Natural killer cell (primary cell): ENCODE measurements around the gene USH1G. TPM values are rescaled to one million over a fixed set of nuclear protein-coding genes. Genes with fewer than 3 reads are reported as not detected.

ENCODE experiments used
- ATAC-seq, 3 donors: fragments of 150-1000 bp in 2 of 3; fragments of 200-7000 bp in 1 of 3; cut with Tn5 transposase; 1 replicate in 1 of 3; 2 replicates in 2 of 3; pipeline ENCODE4 v1.10.0; 2021; ENCODE audit warnings: mild to moderate bottlenecking in 2 of 3, moderate library complexity in 2 of 3
- DNase-seq, 2 donors: peaks; one replicate each; pipeline versions ENCODE4 v3.0.0 to v3.0.0-alpha.2; 2013 to 2021; ENCODE audit warnings: mixed read lengths in 1 of 2
- H3K27ac ChIP-seq: one replicate; pipeline ENCODE4 v1.5.1; 2013; ENCODE audit warnings: mild to moderate bottlenecking, low read length
- H3K27me3 ChIP-seq: one replicate; pipeline ENCODE4 v1.6.1; 2013; ENCODE audit warnings: low read length; ENCODE audit not compliant: control insufficient read depth, insufficient read depth
- H3K36me3 ChIP-seq: one replicate; pipeline ENCODE4 v1.6.1; 2013; ENCODE audit warnings: low read length; ENCODE audit not compliant: control insufficient read depth, insufficient read depth
- H3K4me1 ChIP-seq: one replicate; pipeline ENCODE4 v1.6.1; 2013; ENCODE audit warnings: low read length; ENCODE audit not compliant: control insufficient read depth, insufficient read depth
- H3K4me3 ChIP-seq: one replicate; pipeline ENCODE4 v1.5.1; 2013; ENCODE audit warnings: low read length
- H3K9me3 ChIP-seq: one replicate; pipeline ENCODE4 v1.6.1; 2013; ENCODE audit warnings: low read length; ENCODE audit not compliant: control insufficient read depth, insufficient read depth
- H3K27ac Mint-ChIP-seq, 2 donors: one replicate each; pipeline ENCODE4 v1.8.0; 2022; ENCODE audit warnings: mild to moderate bottlenecking in 2 of 2, mixed read lengths in 2 of 2, moderate library complexity in 1 of 2
- H3K27me3 Mint-ChIP-seq, 2 donors: one replicate each; pipeline ENCODE4 v1.8.0; 2022; ENCODE audit warnings: low read depth in 2 of 2, mixed read lengths in 2 of 2
- H3K36me3 Mint-ChIP-seq: one replicate; pipeline ENCODE4 v1.8.0; 2022; ENCODE audit warnings: mixed read lengths
- H3K4me1 Mint-ChIP-seq, 2 donors: one replicate each; pipeline ENCODE4 v1.8.0; 2022; ENCODE audit warnings: mixed read lengths in 2 of 2
- H3K4me3 Mint-ChIP-seq: one replicate; pipeline ENCODE4 v1.8.0; 2022; ENCODE audit warnings: mild to moderate bottlenecking, moderate library complexity, mixed read lengths
- H3K9me3 Mint-ChIP-seq, 2 donors: one replicate each; pipeline ENCODE4 v1.8.0; 2022; ENCODE audit warnings: mixed read lengths in 2 of 2
- WGBS: methylation state at CpG from one replicate; pipeline ENCODE4 v1.1.7; 2013; ENCODE audit warnings: missing lambda C conversion rate; ENCODE audit not compliant: insufficient coverage; 5-methylcytosine and 5-hydroxymethylcytosine counted together
- intact Hi-C: fragments of 100-400 bp; cut with micrococcal nuclease; formaldehyde crosslinking; loops from one replicate; pipeline ENCODE4 v1.14.2; 2022
- total RNA-seq, 4 donors: library from RNA; stranded (reverse); fragments of 120-200 nt in 1 of 4; gene quantifications; one replicate each; pipeline versions ENCODE4 v1.2.3 to v1.2.4, GENCODE V29; 2013 to 2022
- TF ChIP-seq, protein P1 (sequence below): fragments of 200-600 bp; IDR thresholded peaks from one replicate; pipeline ENCODE4 v1.8.0; 2022; ENCODE audit warnings: antibody characterized with exemption

USH1G gene
- total RNA-seq, 3 donors from 2014 or later (not counting 1 experiment from before 2014, with no cell fraction given), result not detected

- H3K4me3 Mint-ChIP-seq, result no peak overlapping the region
- Histone ChIP-seq H3K27ac (no peak overlapping the region), H3K4me1 (no peaks in the 10 kb centered on the region), H3K9me3 (no peaks in the 10 kb centered on the region), H3K27me3 (peaks cover 16% of the 10 kb centered on the region), H3K36me3 (no peaks in the 10 kb centered on the region), H3K4me3 (no peak overlapping the region)
- H3K36me3 Mint-ChIP-seq, result no peaks in the 10 kb centered on the region
- DNase-seq (no peak), ATAC-seq (no peak)
- WGBS, result 81% methylated on average over 21 of the region's 21 CpGs
- H3K9me3 Mint-ChIP-seq, result no peaks in the 10 kb centered on the region
- H3K27ac Mint-ChIP-seq, result no peak overlapping the region
- TF ChIP-seq, protein P1, sequence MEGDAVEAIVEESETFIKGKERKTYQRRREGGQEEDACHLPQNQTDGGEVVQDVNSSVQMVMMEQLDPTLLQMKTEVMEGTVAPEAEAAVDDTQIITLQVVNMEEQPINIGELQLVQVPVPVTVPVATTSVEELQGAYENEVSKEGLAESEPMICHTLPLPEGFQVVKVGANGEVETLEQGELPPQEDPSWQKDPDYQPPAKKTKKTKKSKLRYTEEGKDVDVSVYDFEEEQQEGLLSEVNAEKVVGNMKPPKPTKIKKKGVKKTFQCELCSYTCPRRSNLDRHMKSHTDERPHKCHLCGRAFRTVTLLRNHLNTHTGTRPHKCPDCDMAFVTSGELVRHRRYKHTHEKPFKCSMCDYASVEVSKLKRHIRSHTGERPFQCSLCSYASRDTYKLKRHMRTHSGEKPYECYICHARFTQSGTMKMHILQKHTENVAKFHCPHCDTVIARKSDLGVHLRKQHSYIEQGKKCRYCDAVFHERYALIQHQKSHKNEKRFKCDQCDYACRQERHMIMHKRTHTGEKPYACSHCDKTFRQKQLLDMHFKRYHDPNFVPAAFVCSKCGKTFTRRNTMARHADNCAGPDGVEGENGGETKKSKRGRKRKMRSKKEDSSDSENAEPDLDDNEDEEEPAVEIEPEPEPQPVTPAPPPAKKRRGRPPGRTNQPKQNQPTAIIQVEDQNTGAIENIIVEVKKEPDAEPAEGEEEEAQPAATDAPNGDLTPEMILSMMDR, result no peak
- peaks cover 36 to 48% of the 10 kb centered on the region in 2 donors for H3K27me3 Mint-ChIP-seq
- intact Hi-C loops, result no loop called here
- H3K4me1 Mint-ChIP-seq, result no peaks in the 10 kb centered on the region
Measured at GRCh38 chr17:74941128-74941725, 18.2 kb upstream of the USH1G start.

GRCh38 chr17:74939534-74939933 lies 16.5 kb upstream of the USH1G start:
- Mint-ChIP-seq H3K9me3 (no peaks in the 10 kb centered on the region), H3K36me3 (no peaks in the 10 kb centered on the region), H3K27me3 (peaks cover 42 to 48% of the 10 kb centered on the region in 2 donors), H3K4me1 (no peaks in the 10 kb centered on the region), H3K4me3 (no peak overlapping the region), H3K27ac (no peak overlapping the region)
- Histone ChIP-seq H3K27ac (no peak overlapping the region), H3K36me3 (no peaks in the 10 kb centered on the region), H3K9me3 (no peaks in the 10 kb centered on the region), H3K4me1 (no peaks in the 10 kb centered on the region), H3K27me3 (peaks cover 20% of the 10 kb centered on the region), H3K4me3 (no peak overlapping the region)
- no peak for ATAC-seq
- DNase-seq, result no peak
- TF ChIP-seq, protein P1, result no peak
- intact Hi-C loops, result no loop called here
- WGBS, result 72% methylated on average over 8 of the region's 8 CpGs

- no peak for DNase-seq
- H3K4me3 ChIP-seq, result no peak overlapping the region
- Mint-ChIP-seq H3K4me1 (no peaks in the 10 kb centered on the region), H3K27ac (no peak overlapping the region), H3K9me3 (no peaks in the 10 kb centered on the region), H3K36me3 (no peaks in the 10 kb centered on the region), H3K4me3 (no peak overlapping the region), H3K27me3 (peaks cover 48 to 49% of the 10 kb centered on the region in 2 donors)
- TF ChIP-seq, protein P1, result no peak
- WGBS, result 84% methylated on average over 8 of the region's 8 CpGs
- H3K36me3 ChIP-seq, result no peaks in the 10 kb centered on the region
- H3K4me1 ChIP-seq, result no peaks in the 10 kb centered on the region
- ATAC-seq, result no peak
- H3K27ac ChIP-seq, result no peak overlapping the region
- intact Hi-C loops, result no loop called here
- H3K27me3 ChIP-seq, result peaks cover 20% of the 10 kb centered on the region
- H3K9me3 ChIP-seq, result no peaks in the 10 kb centered on the region
Measured at GRCh38 chr17:74938194-74938950, 15.3 kb upstream of the USH1G start.
